GM19455 (cell line): ENCODE measurements around the gene BMERB1.
"Not testable (repeated sequence)": the region's sequence is repeated elsewhere in the genome, so short reads cannot be mapped to it uniquely, and the experiment has no call there.

Source experiments
- ATAC-seq: cut with Tn5 transposase; IDR thresholded peaks from one replicate; pipeline ENCODE4 v1.9.1; 2021; ENCODE audit not compliant: unreplicated experiment

Gene BMERB1

GRCh38 chr16:15422222-15422621 lies 12.2 kb upstream of the BMERB1 start:
- no peak for ATAC-seq

- no peak for ATAC-seq
Measured at GRCh38 chr16:15425861-15426260, 8.5 kb upstream of the BMERB1 start.

- no peak for ATAC-seq
Measured at GRCh38 chr16:15426796-15427195, 7.6 kb upstream of the BMERB1 start.

- no peak for ATAC-seq
Measured at GRCh38 chr16:15427648-15428239, 6.6 kb upstream of the BMERB1 start.

GRCh38 chr16:15430884-15431283 lies 3.5 kb upstream of the BMERB1 start:
- ATAC-seq: not testable (repeated sequence)

- no peak for ATAC-seq
Measured at GRCh38 chr16:15434079-15434424, 336 bp upstream of the BMERB1 start.

- ATAC-seq: no peak
Measured at GRCh38 chr16:15435216-15435864, 952 bp downstream of the BMERB1 start.

GRCh38 chr16:15439102-15439501 lies 4.7 kb downstream of the BMERB1 start:
- ATAC-seq: no peak

GRCh38 chr16:15439521-15439920 lies 5.1 kb downstream of the BMERB1 start:
- no peak for ATAC-seq

GRCh38 chr16:15440852-15441251 lies 6.5 kb downstream of the BMERB1 start:
- ATAC-seq: no peak

- ATAC-seq: not testable (repeated sequence)
Measured at GRCh38 chr16:15442140-15442539, 7.8 kb downstream of the BMERB1 start.

GRCh38 chr16:15443753-15444152 lies 9.4 kb downstream of the BMERB1 start:
- ATAC-seq: no peak

GRCh38 chr16:15444264-15444663 lies 9.9 kb downstream of the BMERB1 start:
- no peak for ATAC-seq

GRCh38 chr16:15445450-15445849 lies 11.1 kb downstream of the BMERB1 start:
- no peak for ATAC-seq

GRCh38 chr16:15446901-15447300 lies 12.5 kb downstream of the BMERB1 start:
- no peak for ATAC-seq

GRCh38 chr16:15450624-15451023 lies 16.2 kb downstream of the BMERB1 start:
- ATAC-seq: no peak

GRCh38 chr16:15451098-15451731 lies 16.8 kb downstream of the BMERB1 start:
- no peak for ATAC-seq

- ATAC-seq: no peak
Measured at GRCh38 chr16:15452246-15452855, 18.0 kb downstream of the BMERB1 start.

- not testable (repeated sequence) for ATAC-seq
Measured at GRCh38 chr16:15453296-15453695, 18.9 kb downstream of the BMERB1 start.

GRCh38 chr16:15454933-15455332 lies 20.5 kb downstream of the BMERB1 start:
- ATAC-seq: not testable (repeated sequence)

- ATAC-seq: no peak
Measured at GRCh38 chr16:15457400-15457799, 23.0 kb downstream of the BMERB1 start.

- ATAC-seq: no peak
Measured at GRCh38 chr16:15457958-15458357, 23.6 kb downstream of the BMERB1 start.
